ENCODE data around the gene REM2.

The REM2 gene

GRCh38 chr14:22884076-22884737 lies 1.2 kb downstream of the REM2 start:
- Histone ChIP-seq H3K23ac (ENCODE audit: low read length in 2 of 2) (no peak overlapping the region), H2BK12ac (ENCODE audit: low read length in 2 of 2) (no peak overlapping the region), H2BK120ac (ENCODE audit: low read depth, low read length) (no peak overlapping the region)

GRCh38 chr14:22884738-22885523 lies 1.9 kb downstream of the REM2 start:
- Histone ChIP-seq H2AK5ac (ENCODE audit: low read length, severe bottlenecking) (no peak overlapping the region), H3K4me2 (ENCODE audit: low read length, poor library complexity, severe bottlenecking) (no peak overlapping the region), H2BK120ac (ENCODE audit: low read depth, low read length) (no peak overlapping the region), H3K9ac (ENCODE audit: low read length) (no peak overlapping the region), H3K18ac (ENCODE audit: low read depth in 1 of 2, low read length in 2 of 2) (no peak overlapping the region), H3K4me1 (ENCODE audit: control insufficient read depth, insufficient read depth, low read depth, low read length) (peaks cover 23% of the 10 kb centered on the region), H2BK15ac (ENCODE audit: low read depth, poor library complexity, severe bottlenecking) (peak overlapping the region; percentile 44), H3K4me3 (ENCODE audit: insufficient read depth in 1 of 2, low read depth in 1 of 2, low read length in 2 of 2) (no peak overlapping the region), H3K4ac (ENCODE audit: low read depth in 1 of 2, low read length in 2 of 2) (no peak overlapping the region), H3K27me3 (ENCODE audit: control insufficient read depth in 1 of 2, insufficient read depth in 1 of 2, low read length in 2 of 2) (peaks cover 0 to 20% of the 10 kb centered on the region in 2 experiments), H3K14ac (ENCODE audit: low read length in 2 of 2) (no peak overlapping the region), H4K8ac (ENCODE audit: low read length) (no peak overlapping the region), H2BK5ac (ENCODE audit: low read depth, low read length, poor library complexity, severe bottlenecking) (no peak overlapping the region), H2AFZ (ENCODE audit: low read depth, low read length) (no peak overlapping the region), H3K9me3 (ENCODE audit: control insufficient read depth, low read length) (no peaks in the 10 kb centered on the region), H3K36me3 (ENCODE audit: control insufficient read depth in 1 of 2, insufficient read depth in 2 of 2, low read depth in 1 of 2, low read length in 2 of 2) (peaks cover 0 to 5% of the 10 kb centered on the region in 2 experiments), H3K23ac (ENCODE audit: low read length in 2 of 2) (no peak overlapping the region), H4K91ac (ENCODE audit: low read length) (peak overlapping the region; percentile 39), H3K79me1 (replicated peaks; ENCODE audit: low read length, poor library complexity, severe bottlenecking) (peaks cover 4% of the 10 kb centered on the region), H2BK12ac (ENCODE audit: low read length in 2 of 2) (no peak overlapping the region), H3K27ac (ENCODE audit: low read length, poor library complexity, severe bottlenecking) (no peak overlapping the region)
- WGBS, result 92% methylated on average over 11 of the region's 11 CpGs
- no peak for DNase-seq

More at GRCh38 chr14:22884076-22884737, 1.2 kb downstream of the REM2 start:
- Histone ChIP-seq H3K14ac (ENCODE audit: low read length in 2 of 2) (no peak overlapping the region), H3K4me2 (ENCODE audit: low read length, poor library complexity, severe bottlenecking) (no peak overlapping the region), H3K4me3 (ENCODE audit: insufficient read depth in 1 of 2, low read depth in 1 of 2, low read length in 2 of 2) (no peak overlapping the region), H3K9ac (ENCODE audit: low read length) (no peak overlapping the region), H2AFZ (ENCODE audit: low read depth, low read length) (no peak overlapping the region), H3K27ac (ENCODE audit: low read length, poor library complexity, severe bottlenecking) (no peak overlapping the region), H4K8ac (ENCODE audit: low read length) (no peak overlapping the region), H3K4me1 (ENCODE audit: control insufficient read depth, insufficient read depth, low read depth, low read length) (peaks cover 23% of the 10 kb centered on the region), H2BK5ac (ENCODE audit: low read depth, low read length, poor library complexity, severe bottlenecking) (no peak overlapping the region), H3K79me1 (replicated peaks; ENCODE audit: low read length, poor library complexity, severe bottlenecking) (peaks cover 4% of the 10 kb centered on the region), H3K18ac (ENCODE audit: low read depth in 1 of 2, low read length in 2 of 2) (no peak overlapping the region), H4K91ac (ENCODE audit: low read length) (no peak overlapping the region), H3K4ac (ENCODE audit: low read depth in 1 of 2, low read length in 2 of 2) (no peak overlapping the region), H3K27me3 (ENCODE audit: control insufficient read depth in 1 of 2, insufficient read depth in 1 of 2, low read length in 2 of 2) (peaks cover 0 to 20% of the 10 kb centered on the region in 2 experiments), H2AK5ac (ENCODE audit: low read length, severe bottlenecking) (no peak overlapping the region), H2BK15ac (ENCODE audit: low read depth, poor library complexity, severe bottlenecking) (no peak overlapping the region), H3K9me3 (ENCODE audit: control insufficient read depth, low read length) (no peaks in the 10 kb centered on the region), H3K36me3 (ENCODE audit: control insufficient read depth in 1 of 2, insufficient read depth in 2 of 2, low read depth in 1 of 2, low read length in 2 of 2) (peaks cover 7 to 11% of the 10 kb centered on the region in 2 experiments)
- no peak for DNase-seq
- 82% methylated on average over 7 of the region's 7 CpGs for WGBS

- Histone ChIP-seq H2BK120ac (ENCODE audit: low read depth, low read length) (no peak overlapping the region), H3K4me2 (ENCODE audit: low read length, poor library complexity, severe bottlenecking) (no peak overlapping the region), H2AFZ (ENCODE audit: low read depth, low read length) (no peak overlapping the region), H3K4ac (ENCODE audit: low read depth in 1 of 2, low read length in 2 of 2) (no peak overlapping the region), H2BK5ac (ENCODE audit: low read depth, low read length, poor library complexity, severe bottlenecking) (no peak overlapping the region), H2BK12ac (ENCODE audit: low read length in 2 of 2) (no peak overlapping the region), H2AK5ac (ENCODE audit: low read length, severe bottlenecking) (no peak overlapping the region), H3K79me1 (replicated peaks; ENCODE audit: low read length, poor library complexity, severe bottlenecking) (peaks cover 6% of the 10 kb centered on the region), H4K91ac (ENCODE audit: low read length) (no peak overlapping the region), H3K9ac (ENCODE audit: low read length) (no peak overlapping the region), H4K8ac (ENCODE audit: low read length) (no peak overlapping the region), H3K9me3 (ENCODE audit: control insufficient read depth, low read length) (no peaks in the 10 kb centered on the region), H3K36me3 (ENCODE audit: control insufficient read depth in 1 of 2, insufficient read depth in 2 of 2, low read depth in 1 of 2, low read length in 2 of 2) (peaks cover 0 to 4% of the 10 kb centered on the region in 2 experiments), H3K4me1 (ENCODE audit: control insufficient read depth, insufficient read depth, low read depth, low read length) (peaks cover 23% of the 10 kb centered on the region), H3K23ac (ENCODE audit: low read length in 2 of 2) (no peak overlapping the region), H3K4me3 (ENCODE audit: insufficient read depth in 1 of 2, low read depth in 1 of 2, low read length in 2 of 2) (no peak overlapping the region), H3K18ac (ENCODE audit: low read depth in 1 of 2, low read length in 2 of 2) (no peak overlapping the region), H2BK15ac (ENCODE audit: low read depth, poor library complexity, severe bottlenecking) (no peak overlapping the region), H3K27me3 (ENCODE audit: control insufficient read depth in 1 of 2, insufficient read depth in 1 of 2, low read length in 2 of 2) (peaks cover 0 to 20% of the 10 kb centered on the region in 2 experiments), H3K14ac (ENCODE audit: low read length in 2 of 2) (no peak overlapping the region), H3K27ac (ENCODE audit: low read length, poor library complexity, severe bottlenecking) (no peak overlapping the region)
- no peak for DNase-seq
- WGBS, result 97% methylated on average over 21 of the region's 21 CpGs
Observed at GRCh38 chr14:22885975-22886374, 3.0 kb downstream of the REM2 start.
